Measurements from ENCODE around the gene SORCS2. TPM values are rescaled to one million over a fixed set of nuclear protein-coding genes. Genes with fewer than 3 reads are reported as not detected.

The SORCS2 gene
- total RNA-seq, 1 donor from 2014 or later: 1.7 TPM

- peak; percentile 54 for DNase-seq (ENCODE audit: low spot score)
These were observed 443.3 kb downstream of the SORCS2 start for GRCh38 chr4:7635445-7636239.

- no peak for DNase-seq (ENCODE audit: low spot score)
These were observed 443.8 kb downstream of the SORCS2 start for GRCh38 chr4:7636240-7636508.

- no peak for DNase-seq (ENCODE audit: low spot score)
These were observed 444.8 kb downstream of the SORCS2 start for GRCh38 chr4:7637139-7637538.

GRCh38 chr4:7637971-7638370 is 445.6 kb downstream of the SORCS2 start:
- DNase-seq (ENCODE audit: low spot score): no peak

- DNase-seq (ENCODE audit: low spot score): no peak
These were observed 446.2 kb downstream of the SORCS2 start for GRCh38 chr4:7638489-7638888.

- no peak for DNase-seq (ENCODE audit: low spot score)
These were observed 446.8 kb downstream of the SORCS2 start for GRCh38 chr4:7638984-7639789.

- no peak for DNase-seq (ENCODE audit: low spot score)
These were observed 447.8 kb downstream of the SORCS2 start for GRCh38 chr4:7640136-7640535.

GRCh38 chr4:7641712-7642111 is 449.4 kb downstream of the SORCS2 start:
- DNase-seq (ENCODE audit: low spot score): no peak

GRCh38 chr4:7642741-7643458 is 450.6 kb downstream of the SORCS2 start:
- DNase-seq (ENCODE audit: low spot score): no peak

- no peak for DNase-seq (ENCODE audit: low spot score)
These were observed 452.8 kb downstream of the SORCS2 start for GRCh38 chr4:7645158-7645557.

- no peak for DNase-seq (ENCODE audit: low spot score)
These were observed 453.6 kb downstream of the SORCS2 start for GRCh38 chr4:7645956-7646355.

- DNase-seq (ENCODE audit: low spot score): no peak
These were observed 454.2 kb downstream of the SORCS2 start for GRCh38 chr4:7646384-7647061.

GRCh38 chr4:7647186-7647585 is 454.8 kb downstream of the SORCS2 start:
- DNase-seq (ENCODE audit: low spot score): no peak

GRCh38 chr4:7647600-7648543 is 455.5 kb downstream of the SORCS2 start:
- peak; percentile 53 for DNase-seq (ENCODE audit: low spot score)

GRCh38 chr4:7648544-7649395 is 456.4 kb downstream of the SORCS2 start:
- DNase-seq (ENCODE audit: low spot score): peak; percentile 37

GRCh38 chr4:7649411-7649740 is 457.0 kb downstream of the SORCS2 start:
- DNase-seq (ENCODE audit: low spot score): no peak

GRCh38 chr4:7649741-7650531 is 457.6 kb downstream of the SORCS2 start:
- peak; percentile 44 for DNase-seq (ENCODE audit: low spot score)

- DNase-seq (ENCODE audit: low spot score): no peak
These were observed 458.5 kb downstream of the SORCS2 start for GRCh38 chr4:7650606-7651385.

Measured in mucosa of gallbladder (tissue), 1 donor.